Suprapubic skin (tissue), 4 donors: ENCODE results near the gene PCAT7. TPM values are rescaled to one million over a fixed set of nuclear protein-coding genes. Genes with fewer than 3 reads are reported as not detected.

Experiments
- DNase-seq, 2 donors: peaks; one replicate each; pipeline ENCODE4 v3.0.0-alpha.2; 2019; ENCODE audit warnings: low spot score in 2 of 2
- H3K27ac ChIP-seq: fragments of 200-600 bp; sonication (generic); one replicate; pipeline ENCODE4 v1.5.1; 2019
- H3K27me3 ChIP-seq: fragments of 200-600 bp; sonication (generic); one replicate; pipeline ENCODE4 v1.5.1; 2019
- H3K36me3 ChIP-seq: fragments of 200-600 bp; sonication (generic); one replicate; pipeline ENCODE4 v1.5.1; 2019
- H3K4me1 ChIP-seq: fragments of 200-600 bp; sonication (generic); one replicate; pipeline ENCODE4 v1.5.1; 2019
- H3K4me3 ChIP-seq: fragments of 200-600 bp; sonication (generic); one replicate; pipeline ENCODE4 v1.5.1; 2019; ENCODE audit warnings: mild to moderate bottlenecking
- H3K9me3 ChIP-seq: fragments of 200-600 bp; sonication (generic); one replicate; pipeline ENCODE4 v1.5.1; 2019
- CTCF ChIP-seq, 2 donors: fragments of 200-600 bp in 1 of 2; fragments of 450-650 bp in 1 of 2; sonication (generic) in 1 of 2; IDR thresholded peaks; one replicate each; pipeline ENCODE4 v1.5.1; 2016 to 2019; ENCODE audit warnings: antibody characterized with exemption in 2 of 2, mild to moderate bottlenecking in 1 of 2, moderate library complexity in 1 of 2
- EP300 ChIP-seq: sonication (generic); formaldehyde crosslinking; IDR thresholded peaks from one replicate; pipeline ENCODE4 v1.6.1; 2017; ENCODE audit warnings: antibody characterized with exemption
- POLR2A ChIP-seq, 2 donors: fragments of 450-650 bp; IDR thresholded peaks; one replicate each; pipeline ENCODE4 v1.6.1; 2017; ENCODE audit warnings: antibody characterized with exemption in 2 of 2, mild to moderate bottlenecking in 2 of 2, moderate library complexity in 2 of 2
- POLR2AphosphoS5 ChIP-seq, 3 donors: sonication (generic); formaldehyde crosslinking; IDR thresholded peaks; one replicate each; pipeline ENCODE4 v1.6.1; 2017; ENCODE audit warnings: antibody characterized with exemption in 3 of 3
- WGBS: methylation state at CpG from one replicate; pipeline ENCODE4 v1.1.5; 2018; 5-methylcytosine and 5-hydroxymethylcytosine counted together
- total RNA-seq, 4 donors: library from RNA; depleted of rRNA; stranded (reverse); fragments of >200 nt; gene quantifications; one replicate each; pipeline ENCODE4 v1.1.0, GENCODE V29; 2016

PCAT7 gene
- total RNA-seq, 4 donors from 2014 or later = 0.87 TPM; not detected in 3

DNA sequence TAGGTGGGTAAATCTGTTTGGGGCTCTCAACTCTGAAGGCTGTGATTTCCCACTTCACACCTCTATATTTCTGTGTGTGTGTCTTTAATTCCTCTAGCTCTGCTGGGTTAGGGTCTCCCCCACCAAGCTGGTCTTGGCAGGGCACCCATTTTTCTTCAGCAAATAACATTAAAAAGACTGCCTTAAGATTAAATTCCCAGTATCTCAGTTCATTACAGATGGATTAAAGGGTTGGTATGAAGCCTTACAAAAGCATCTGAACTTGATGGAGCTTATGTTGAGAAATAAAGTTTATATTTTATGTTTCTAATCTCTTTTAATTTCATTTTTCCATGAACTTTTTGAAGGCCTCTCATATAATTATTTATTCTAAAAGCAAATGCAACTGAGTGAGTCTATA is 11.7 kb downstream of the PCAT7 start:
- no peaks in the 10 kb centered on the region for H3K36me3 ChIP-seq
- H3K9me3 ChIP-seq = no peaks in the 10 kb centered on the region
- TF ChIP-seq POLR2A (IDR thresholded peaks at IDR 0.05) (no peak), POLR2AphosphoS5 (IDR thresholded peaks at IDR 0.05) (no peak), EP300 (no peak), CTCF (IDR thresholded peaks at IDR 0.05) (no peak)
- peaks cover 5% of the 10 kb centered on the region for H3K27me3 ChIP-seq
- no peak overlapping the region for H3K4me3 ChIP-seq
- no peak overlapping the region for H3K27ac ChIP-seq
- DNase-seq = no peak
- H3K4me1 ChIP-seq = no peaks in the 10 kb centered on the region

DNA sequence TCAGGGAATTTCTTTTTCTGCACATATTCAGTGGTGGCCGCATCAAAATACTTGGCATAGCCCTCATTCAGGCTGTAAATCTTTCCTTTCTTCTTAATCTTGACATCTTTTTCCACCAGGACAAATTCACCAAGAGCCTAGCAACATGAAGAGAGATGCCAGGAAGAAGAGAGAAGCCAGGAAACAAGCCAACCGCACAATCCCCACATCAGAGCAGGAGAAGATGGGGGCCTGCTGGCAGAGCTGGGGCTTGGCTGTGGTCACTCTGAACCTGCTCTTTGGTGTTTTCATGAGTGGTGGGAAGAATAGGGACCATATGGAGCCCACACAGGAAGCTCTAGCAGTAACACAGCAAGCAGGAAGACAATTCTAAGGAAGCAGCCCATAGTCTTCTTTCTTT is 12.4 kb downstream of the PCAT7 start:
- WGBS = 70% methylated on average over 2 of the region's 2 CpGs

GRCh38 chr9:94568250-94568889 is 13.5 kb downstream of the PCAT7 start:
- no peak overlapping the region for H3K27ac ChIP-seq
- no peaks in the 10 kb centered on the region for H3K36me3 ChIP-seq
- DNase-seq = no peak
- peaks cover under 1% of the 10 kb centered on the region for H3K27me3 ChIP-seq
- no peaks in the 10 kb centered on the region for H3K4me1 ChIP-seq
- H3K9me3 ChIP-seq = no peaks in the 10 kb centered on the region
- no peak for TF ChIP-seq EP300
- no peak for TF ChIP-seq POLR2AphosphoS5 (IDR thresholded peaks at IDR 0.05)
- TF ChIP-seq CTCF (IDR thresholded peaks at IDR 0.05) = no peak
- 73% methylated on average over 3 of the region's 3 CpGs for WGBS
- no peak overlapping the region for H3K4me3 ChIP-seq

More for the DNA sequence above, 12.4 kb downstream of the PCAT7 start:
- no peak for DNase-seq
- no peaks in the 10 kb centered on the region for H3K36me3 ChIP-seq
- H3K9me3 ChIP-seq = no peaks in the 10 kb centered on the region
- TF ChIP-seq EP300 (no peak), POLR2A (IDR thresholded peaks at IDR 0.05) (no peak), POLR2AphosphoS5 (IDR thresholded peaks at IDR 0.05) (no peak), CTCF (IDR thresholded peaks at IDR 0.05) (no peak)
- no peak overlapping the region for H3K4me3 ChIP-seq
- peaks cover 5% of the 10 kb centered on the region for H3K27me3 ChIP-seq
- H3K27ac ChIP-seq = no peak overlapping the region
- no peaks in the 10 kb centered on the region for H3K4me1 ChIP-seq

DNA sequence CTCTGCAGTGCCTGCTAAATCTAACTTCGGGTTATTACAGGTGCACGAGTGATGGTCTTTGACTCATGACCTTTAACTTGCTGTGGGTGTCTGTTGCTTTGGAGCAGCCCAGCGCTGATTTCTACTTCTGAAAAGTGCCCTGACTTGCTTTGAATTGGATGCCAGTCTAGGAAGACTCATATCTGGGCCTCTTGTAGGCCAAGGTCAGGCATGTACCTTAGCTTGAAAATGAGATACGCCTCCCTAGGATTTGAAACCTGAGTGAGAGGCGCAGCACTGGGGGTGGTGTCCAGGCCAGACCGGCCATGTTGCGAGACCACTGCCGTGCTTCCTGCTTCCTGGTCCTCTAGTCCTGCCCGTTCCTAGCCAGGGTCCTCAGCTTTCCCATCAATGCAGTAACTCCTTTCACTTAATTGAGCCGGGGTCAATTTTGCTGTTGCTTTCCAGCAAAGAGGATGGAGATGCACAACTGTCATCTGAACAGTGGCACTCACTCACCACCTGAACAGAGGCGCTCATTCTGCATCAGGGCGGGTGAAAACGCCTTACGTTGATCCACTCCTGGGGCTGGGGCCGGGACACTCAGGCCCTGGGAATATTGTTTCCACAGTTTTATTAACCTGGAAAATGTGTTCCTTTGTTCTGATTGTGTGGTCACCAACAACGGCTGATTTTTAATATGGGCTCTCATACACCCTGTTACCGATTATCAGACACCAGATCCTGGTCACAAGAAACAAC is 14.3 kb downstream of the PCAT7 start:
- Histone ChIP-seq H3K4me1 (no peaks in the 10 kb centered on the region), H3K4me3 (no peak overlapping the region), H3K36me3 (no peaks in the 10 kb centered on the region), H3K27me3 (no peaks in the 10 kb centered on the region), H3K27ac (no peak overlapping the region), H3K9me3 (no peaks in the 10 kb centered on the region)
- TF ChIP-seq EP300 (no peak), POLR2AphosphoS5 (IDR thresholded peaks at IDR 0.05) (no peak), POLR2A (IDR thresholded peaks at IDR 0.05) (no peak), CTCF (IDR thresholded peaks at IDR 0.05) (no peak)
- whole genome bisulfite sequencing = 98% methylated on average over 13 of the region's 17 CpGs
- no peak for DNase-seq

- 94% methylated on average over 2 of the region's 2 CpGs for WGBS
- TF ChIP-seq EP300 (no peak), CTCF (IDR thresholded peaks at IDR 0.05) (no peak), POLR2A (IDR thresholded peaks at IDR 0.05) (no peak), POLR2AphosphoS5 (IDR thresholded peaks at IDR 0.05) (no peak)
- H3K4me3 ChIP-seq = no peak overlapping the region
Measured at GRCh38 chr9:94576131-94576530, 21.2 kb downstream of the PCAT7 start.

More at GRCh38 chr9:94576131-94576530, 21.2 kb downstream of the PCAT7 start:
- Histone ChIP-seq H3K27me3 (no peaks in the 10 kb centered on the region), H3K27ac (no peak overlapping the region), H3K9me3 (no peaks in the 10 kb centered on the region), H3K4me1 (no peaks in the 10 kb centered on the region), H3K36me3 (no peaks in the 10 kb centered on the region)
- no peak for DNase-seq
